Astrocyte (in vitro differentiated cells and primary cell): ENCODE data around the gene PGD. TPM values are rescaled to one million over a fixed set of nuclear protein-coding genes. Genes with fewer than 3 reads are reported as not detected.

Experiments used
- DNase-seq: peaks from one replicate; pipeline ENCODE4 v3.0.0-alpha.2; 2010; ENCODE audit warnings: low read depth
- FAIRE-seq: peaks from 2 replicates; lab custom pipeline; 2011; peaks lifted over from hg19 to GRCh38; lab: Jason Lieb, UNC
- H2AFZ ChIP-seq: 2 replicates; pipeline ENCODE4 v1.6.0; 2012; ENCODE audit warnings: low read depth, low read length, inconsistent platforms
- H3K27ac ChIP-seq: 2 replicates; pipeline ENCODE4 v1.5.1; 2011; ENCODE audit warnings: low read depth, low read length, inconsistent platforms
- H3K27me3 ChIP-seq: 2 replicates; pipeline ENCODE4 v1.6.0; 2011; ENCODE audit warnings: low read length, inconsistent platforms; ENCODE audit not compliant: insufficient read depth
- H3K36me3 ChIP-seq: 2 replicates; pipeline ENCODE4 v1.5.1; 2011; ENCODE audit warnings: low read length, inconsistent platforms; ENCODE audit not compliant: insufficient read depth
- H3K4me1 ChIP-seq: 2 replicates; pipeline ENCODE4 v1.5.1; 2011; ENCODE audit warnings: low read length, inconsistent platforms; ENCODE audit not compliant: insufficient read depth
- H3K4me2 ChIP-seq: 2 replicates; pipeline ENCODE4 v1.6.0; 2012; ENCODE audit warnings: low read length, inconsistent platforms
- H3K4me3 ChIP-seq: 2 replicates; pipeline ENCODE4 v1.5.1; 2011; ENCODE audit warnings: low read depth, mild to moderate bottlenecking, low read length, inconsistent platforms; ENCODE audit not compliant: insufficient read depth
- H3K79me2 ChIP-seq: 2 replicates; pipeline ENCODE4 v1.6.0; 2012; ENCODE audit warnings: mild to moderate bottlenecking, low read length, inconsistent platforms; ENCODE audit not compliant: insufficient read depth
- H3K9ac ChIP-seq: 2 replicates; pipeline ENCODE4 v1.6.0; 2012; ENCODE audit warnings: mild to moderate bottlenecking, low read length, inconsistent platforms
- H3K9me3 ChIP-seq: 2 replicates; pipeline ENCODE4 v1.5.1; 2012; ENCODE audit warnings: low read depth, mild to moderate bottlenecking, low read length, inconsistent platforms; ENCODE audit not compliant: insufficient read depth
- H4K20me1 ChIP-seq: 2 replicates; pipeline ENCODE4 v1.6.0; 2012; ENCODE audit warnings: low read length, inconsistent platforms; ENCODE audit not compliant: insufficient read depth
- H3K27ac Mint-ChIP-seq: one replicate; pipeline ENCODE4 v1.8.0; 2021; ENCODE audit warnings: mild to moderate bottlenecking, mixed read lengths; ENCODE audit not compliant: unreplicated experiment
- H3K27me3 Mint-ChIP-seq: one replicate; pipeline ENCODE4 v1.8.0; 2021; ENCODE audit warnings: low read depth, mixed read lengths; ENCODE audit not compliant: unreplicated experiment
- H3K36me3 Mint-ChIP-seq: one replicate; pipeline ENCODE4 v1.8.0; 2021; ENCODE audit warnings: low read depth, mixed read lengths; ENCODE audit not compliant: unreplicated experiment
- H3K4me1 Mint-ChIP-seq: one replicate; pipeline ENCODE4 v1.8.0; 2021; ENCODE audit warnings: low read depth, mixed read lengths; ENCODE audit not compliant: unreplicated experiment
- H3K4me3 Mint-ChIP-seq: one replicate; pipeline ENCODE4 v1.8.0; 2021; ENCODE audit warnings: mild to moderate bottlenecking, moderate library complexity, mixed read lengths; ENCODE audit not compliant: unreplicated experiment
- H3K9me3 Mint-ChIP-seq: one replicate; pipeline ENCODE4 v1.8.0; 2021; ENCODE audit warnings: mild to moderate bottlenecking, mixed read lengths; ENCODE audit not compliant: unreplicated experiment
- CTCF ChIP-seq: IDR thresholded peaks from 2 replicates; pipeline ENCODE4 v1.5.1; 2011; ENCODE audit warnings: low read depth, mild to moderate bottlenecking, inconsistent platforms, low read length, moderate library complexity; ENCODE audit not compliant: insufficient read depth
- EZH2 ChIP-seq: IDR thresholded peaks from 2 replicates; pipeline ENCODE4 v1.6.1; 2012; ENCODE audit warnings: mild to moderate bottlenecking, low read length, inconsistent platforms; ENCODE audit not compliant: insufficient read depth
- total RNA-seq: library from RNA; stranded (reverse); gene quantifications from 2 replicates; pipeline ENCODE4 v1.2.1, GENCODE V29; 2021

Gene PGD
- total RNA-seq, 1 donor from 2014 or later: 224 TPM

- Histone ChIP-seq H3K4me1 (peaks cover 26% of the 10 kb centered on the region), H3K4me2 (peak overlapping the region; percentile 61), H3K27ac (peak overlapping the region; percentile 58), H3K27me3 (no peaks in the 10 kb centered on the region), H3K9ac (peak overlapping the region; percentile 24), H3K9me3 (no peaks in the 10 kb centered on the region), H3K4me3 (no peak overlapping the region), H3K36me3 (no peaks in the 10 kb centered on the region), H2AFZ (no peak overlapping the region), H4K20me1 (peaks cover 3% of the 10 kb centered on the region), H3K79me2 (no peaks in the 10 kb centered on the region)
- peak; percentile 68 for FAIRE-seq
- peaks cover 5% of the 10 kb centered on the region for H3K36me3 Mint-ChIP-seq
- peaks cover 2% of the 10 kb centered on the region for H3K9me3 Mint-ChIP-seq
- H3K4me1 Mint-ChIP-seq: peaks cover 24% of the 10 kb centered on the region
- no peak for TF ChIP-seq EZH2
- no peak for TF ChIP-seq CTCF
- no peak overlapping the region for H3K4me3 Mint-ChIP-seq
- peak; percentile 93 for DNase-seq
- H3K27ac Mint-ChIP-seq: peak overlapping the region; percentile 60
- H3K27me3 Mint-ChIP-seq: no peaks in the 10 kb centered on the region
Observed at GRCh38 chr1:10380594-10381275, 18.1 kb upstream of the PGD start.

- no peak for FAIRE-seq
- H3K9me3 Mint-ChIP-seq: peaks cover 2% of the 10 kb centered on the region
- no peak overlapping the region for H3K27ac Mint-ChIP-seq
Observed at GRCh38 chr1:10383630-10384029, 15.2 kb upstream of the PGD start.

More at GRCh38 chr1:10383630-10384029, 15.2 kb upstream of the PGD start:
- Mint-ChIP-seq H3K4me1 (peaks cover 21% of the 10 kb centered on the region), H3K36me3 (peaks cover 5% of the 10 kb centered on the region), H3K27me3 (no peaks in the 10 kb centered on the region), H3K4me3 (no peak overlapping the region)
- Histone ChIP-seq H3K9ac (no peak overlapping the region), H3K36me3 (no peaks in the 10 kb centered on the region), H3K9me3 (no peaks in the 10 kb centered on the region), H3K4me2 (no peak overlapping the region), H4K20me1 (peaks cover 3% of the 10 kb centered on the region), H2AFZ (no peak overlapping the region), H3K4me1 (peaks cover 22% of the 10 kb centered on the region), H3K27ac (no peak overlapping the region), H3K4me3 (no peak overlapping the region), H3K79me2 (no peaks in the 10 kb centered on the region), H3K27me3 (no peaks in the 10 kb centered on the region)
- DNase-seq: no peak
- TF ChIP-seq CTCF (no peak), EZH2 (no peak)
